HUDEP-2 (cell line): ENCODE results near the gene SH3RF3.

Experiments
- DNase-seq, 76 experiments: peaks; one replicate each; lab custom pipeline; 2025; ENCODE audit not compliant: unreplicated experiment in 76 of 76; lab: John Stamatoyannopoulos, UW

SH3RF3 gene

GRCh38 chr2:109231996-109232705 is 103.1 kb downstream of the SH3RF3 start:
- no peak for DNase-seq

GRCh38 chr2:109232909-109233308 is 103.9 kb downstream of the SH3RF3 start:
- DNase-seq = no peak

GRCh38 chr2:109233643-109234042 is 104.6 kb downstream of the SH3RF3 start:
- DNase-seq = no peak

GRCh38 chr2:109234355-109234754 is 105.3 kb downstream of the SH3RF3 start:
- DNase-seq = no peak

GRCh38 chr2:109236147-109236546 is 107.1 kb downstream of the SH3RF3 start:
- DNase-seq = no peak

- no peak for DNase-seq
Measured at GRCh38 chr2:109237792-109238191, 108.8 kb downstream of the SH3RF3 start.

GRCh38 chr2:109238580-109238979 is 109.6 kb downstream of the SH3RF3 start:
- DNase-seq = no peak

GRCh38 chr2:109239720-109240119 is 110.7 kb downstream of the SH3RF3 start:
- no peak for DNase-seq

GRCh38 chr2:109242210-109242653 is 113.2 kb downstream of the SH3RF3 start:
- DNase-seq = no peak

- DNase-seq = no peak
Measured at GRCh38 chr2:109242654-109243331, 113.8 kb downstream of the SH3RF3 start.

GRCh38 chr2:109243526-109244303 is 114.7 kb downstream of the SH3RF3 start:
- no peak for DNase-seq

GRCh38 chr2:109244304-109244582 is 115.2 kb downstream of the SH3RF3 start:
- DNase-seq = no peak

- DNase-seq = no peak
Measured at GRCh38 chr2:109244750-109245382, 115.9 kb downstream of the SH3RF3 start.

GRCh38 chr2:109246176-109246575 is 117.2 kb downstream of the SH3RF3 start:
- no peak for DNase-seq

- DNase-seq = no peak
Measured at GRCh38 chr2:109246616-109247015, 117.6 kb downstream of the SH3RF3 start.

GRCh38 chr2:109247340-109247739 is 118.3 kb downstream of the SH3RF3 start:
- DNase-seq = no peak

- no peak for DNase-seq
Measured at GRCh38 chr2:109247812-109248211, 118.8 kb downstream of the SH3RF3 start.

GRCh38 chr2:109248590-109248989 is 119.6 kb downstream of the SH3RF3 start:
- DNase-seq = no peak

- DNase-seq = no peak
Measured at GRCh38 chr2:109253217-109253616, 124.2 kb downstream of the SH3RF3 start.

- no peak for DNase-seq
Measured at GRCh38 chr2:109254174-109254904, 125.3 kb downstream of the SH3RF3 start.

- DNase-seq = no peak
Measured at GRCh38 chr2:109255654-109256053, 126.6 kb downstream of the SH3RF3 start.
